ENCODE measurements around the gene MLH3.

DNA sequence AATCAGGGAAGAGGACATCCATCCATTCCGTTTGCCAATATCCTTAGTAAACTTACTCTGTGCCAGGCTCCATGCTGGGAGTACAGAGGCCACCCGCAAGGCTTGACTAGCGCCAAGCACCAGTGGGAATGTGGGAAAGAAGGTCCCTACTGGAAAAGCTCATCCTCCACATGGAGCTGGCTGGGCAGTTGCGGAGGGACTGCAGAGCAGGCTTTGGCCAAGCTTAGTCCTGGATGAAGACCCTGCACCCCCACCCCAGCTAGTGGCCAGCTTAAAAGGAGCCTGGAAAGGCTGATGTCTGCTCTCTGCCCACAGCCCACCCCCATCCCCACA is 70.9 kb downstream of the MLH3 start:
- TF ChIP-seq CTCF (IDR thresholded peaks at IDR 0.05; ENCODE audit: insufficient read depth, low read depth, low read length) (no peak), EZH2 (IDR thresholded peaks at IDR 0.05; ENCODE audit: insufficient read depth, low read length) (no peak)

Measured in astrocyte (in vitro differentiated cells and primary cell).